ENCODE data around the gene HEATR1. TPM values are rescaled to one million over a fixed set of nuclear protein-coding genes. Genes with fewer than 3 reads are reported as not detected.

The HEATR1 gene
- total RNA-seq, 1 experiment from 2014 or later = 27.6 TPM

DNA sequence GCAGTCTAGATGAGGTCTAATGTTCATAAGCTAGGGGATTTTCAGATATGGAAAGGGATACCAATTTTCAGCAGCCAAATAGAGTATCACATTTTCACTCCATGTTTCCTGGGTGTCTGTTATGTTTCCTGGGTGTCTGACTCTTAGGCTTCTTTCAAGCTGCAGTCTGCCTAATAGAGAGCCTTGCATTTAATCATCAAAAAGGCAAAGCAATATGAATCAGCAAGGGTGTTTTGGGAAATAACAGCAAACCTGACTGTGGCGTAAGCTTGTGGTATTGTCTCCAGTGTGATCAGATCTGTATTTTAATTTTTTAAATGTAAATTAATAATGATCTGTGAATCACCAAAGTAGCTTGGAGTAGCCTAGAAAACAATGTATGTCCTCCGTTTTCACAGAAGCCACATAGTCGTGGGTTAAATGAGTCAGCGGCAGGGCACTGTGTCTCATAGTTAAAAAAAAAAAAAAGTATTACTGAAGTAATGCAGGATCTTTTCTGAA, 70.1 kb downstream of the HEATR1 start:
- Histone ChIP-seq H3K4me3 (ENCODE audit: low read length) (no peak overlapping the region), H3F3A (ENCODE audit: low read length, unreplicated experiment) (no peaks in the 10 kb centered on the region), H3K27me3 (ENCODE audit: low read length) (no peaks in the 10 kb centered on the region), H3K27ac (ENCODE audit: low read length) (no peak overlapping the region), H4K20me1 (ENCODE audit: low read length) (no peaks in the 10 kb centered on the region), H3K4me2 (ENCODE audit: low read length) (no peak overlapping the region), H3K36me3 (ENCODE audit: low read depth, low read length) (no peaks in the 10 kb centered on the region; the same call in 1 of the 2 replicates), H3K9ac (ENCODE audit: low read length) (no peak overlapping the region), H3K79me2 (ENCODE audit: low read length) (0 out of 2 replicates have a peak, but pooled peaks cover 3% of the 10 kb centered on the region), H3K9me3 (ENCODE audit: low read length) (no peaks in the 10 kb centered on the region), H3K9me2 (replicated peaks; ENCODE audit: low read length) (no peaks in the 10 kb centered on the region), H3K4me1 (ENCODE audit: insufficient read depth, low read length) (peaks cover 18% of the 10 kb centered on the region), H2AFZ (ENCODE audit: low read length) (no peak overlapping the region)
- ATAC-seq (peak; percentile 25; the same call in 1 of the 2 replicates), DNase-seq (peak; percentile 36)
- intact Hi-C loops (cut with micrococcal nuclease) = loop anchor here (5.0 kb wide), 2 partner anchors 42 to 252 kb away; partner anchors contain the start of gene ERO1B
- TF ChIP-seq, protein P1, sequence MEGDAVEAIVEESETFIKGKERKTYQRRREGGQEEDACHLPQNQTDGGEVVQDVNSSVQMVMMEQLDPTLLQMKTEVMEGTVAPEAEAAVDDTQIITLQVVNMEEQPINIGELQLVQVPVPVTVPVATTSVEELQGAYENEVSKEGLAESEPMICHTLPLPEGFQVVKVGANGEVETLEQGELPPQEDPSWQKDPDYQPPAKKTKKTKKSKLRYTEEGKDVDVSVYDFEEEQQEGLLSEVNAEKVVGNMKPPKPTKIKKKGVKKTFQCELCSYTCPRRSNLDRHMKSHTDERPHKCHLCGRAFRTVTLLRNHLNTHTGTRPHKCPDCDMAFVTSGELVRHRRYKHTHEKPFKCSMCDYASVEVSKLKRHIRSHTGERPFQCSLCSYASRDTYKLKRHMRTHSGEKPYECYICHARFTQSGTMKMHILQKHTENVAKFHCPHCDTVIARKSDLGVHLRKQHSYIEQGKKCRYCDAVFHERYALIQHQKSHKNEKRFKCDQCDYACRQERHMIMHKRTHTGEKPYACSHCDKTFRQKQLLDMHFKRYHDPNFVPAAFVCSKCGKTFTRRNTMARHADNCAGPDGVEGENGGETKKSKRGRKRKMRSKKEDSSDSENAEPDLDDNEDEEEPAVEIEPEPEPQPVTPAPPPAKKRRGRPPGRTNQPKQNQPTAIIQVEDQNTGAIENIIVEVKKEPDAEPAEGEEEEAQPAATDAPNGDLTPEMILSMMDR (conservative IDR thresholded peaks at IDR 0.05; ENCODE audit: low read depth, low read length) = no peak
- no peak for TF ChIP-seq EZH2 (IDR thresholded peaks at IDR 0.05; ENCODE audit: low read length, unreplicated experiment)
- no peak for TF ChIP-seq EZH2phosphoT487 (IDR thresholded peaks at IDR 0.05; ENCODE audit: borderline replicate concordance, low read length)
- ChIA-PET POLR2A (ENCODE audit: unreplicated experiment) (no interaction called here), CTCF (no interaction called here)
- no TSS peak for BruUV-seq (replicated peaks)

DNA sequence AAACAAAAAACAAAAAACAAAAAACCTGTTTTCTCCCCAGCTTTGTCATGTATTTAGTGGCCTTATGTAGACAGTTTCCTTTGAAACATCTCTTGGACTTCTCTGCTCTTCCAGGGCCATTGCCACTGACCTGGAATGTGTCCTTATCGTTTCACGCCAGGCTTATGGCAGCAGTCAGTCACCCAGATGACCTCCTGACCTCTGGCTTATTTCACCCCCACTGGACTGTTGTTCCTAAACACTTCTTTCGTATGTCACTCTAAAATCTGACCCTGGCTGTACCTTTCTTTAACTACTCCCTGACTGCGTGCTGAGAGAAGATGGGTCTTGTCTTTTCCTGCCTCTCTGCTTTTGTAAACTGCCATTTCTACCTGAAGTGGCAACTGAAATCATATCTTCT, 71.5 kb downstream of the HEATR1 start:
- Histone ChIP-seq H3K4me2 (ENCODE audit: low read length) (no peak overlapping the region), H3K27ac (ENCODE audit: low read length) (no peak overlapping the region), H3F3A (ENCODE audit: low read length, unreplicated experiment) (no peaks in the 10 kb centered on the region), H3K4me1 (ENCODE audit: insufficient read depth, low read length) (peaks cover 18% of the 10 kb centered on the region), H3K36me3 (ENCODE audit: low read depth, low read length) (no peaks in the 10 kb centered on the region; the same call in 1 of the 2 replicates), H3K79me2 (ENCODE audit: low read length) (0 out of 2 replicates have a peak, but pooled peaks cover 3% of the 10 kb centered on the region), H3K9ac (ENCODE audit: low read length) (no peak overlapping the region), H3K27me3 (ENCODE audit: low read length) (no peaks in the 10 kb centered on the region), H4K20me1 (ENCODE audit: low read length) (no peaks in the 10 kb centered on the region), H3K9me2 (replicated peaks; ENCODE audit: low read length) (no peaks in the 10 kb centered on the region), H3K4me3 (ENCODE audit: low read length) (no peak overlapping the region), H3K9me3 (ENCODE audit: low read length) (no peaks in the 10 kb centered on the region), H2AFZ (ENCODE audit: low read length) (no peak overlapping the region)
- DNase-seq (no peak), ATAC-seq (no peak)
- TF ChIP-seq EZH2 (IDR thresholded peaks at IDR 0.05; ENCODE audit: low read length, unreplicated experiment) = no peak
- CTCF ChIA-PET = no interaction called here
- BruUV-seq (replicated peaks) = no TSS peak
- intact Hi-C loops (cut with micrococcal nuclease) = loop anchor here (5.0 kb wide), 2 partner anchors 41 to 251 kb away; partner anchors contain the start of gene ERO1B
- POLR2A ChIA-PET (ENCODE audit: unreplicated experiment) = no interaction called here

DNA sequence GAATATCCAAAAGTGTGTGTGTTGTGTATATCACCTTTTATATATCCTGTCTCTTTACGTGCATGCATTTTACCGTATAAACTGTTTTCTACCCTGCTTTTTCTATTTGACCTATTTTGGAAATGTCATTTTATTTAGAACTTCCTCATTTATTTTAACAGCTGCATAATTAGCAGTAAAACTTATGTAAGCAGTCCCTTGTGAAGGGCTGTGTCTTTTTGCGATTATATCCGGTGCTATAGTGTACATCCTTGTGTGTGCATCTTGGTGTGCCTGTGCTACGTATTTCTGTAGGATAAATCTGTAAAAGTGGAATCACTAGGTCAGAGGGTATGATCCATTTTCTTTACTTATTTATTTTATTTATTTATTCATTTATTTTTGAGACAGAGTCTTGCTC, 73.4 kb downstream of the HEATR1 start:
- Histone ChIP-seq H3K9me2 (replicated peaks; ENCODE audit: low read length) (no peaks in the 10 kb centered on the region), H2AFZ (ENCODE audit: low read length) (no peak overlapping the region), H3K9me3 (ENCODE audit: low read length) (no peaks in the 10 kb centered on the region), H3K4me1 (ENCODE audit: insufficient read depth, low read length) (peaks cover 18% of the 10 kb centered on the region), H4K20me1 (ENCODE audit: low read length) (no peaks in the 10 kb centered on the region), H3K27me3 (ENCODE audit: low read length) (no peaks in the 10 kb centered on the region), H3F3A (ENCODE audit: low read length, unreplicated experiment) (no peaks in the 10 kb centered on the region), H3K27ac (ENCODE audit: low read length) (no peak overlapping the region), H3K36me3 (ENCODE audit: low read depth, low read length) (peaks cover 6% of the 10 kb centered on the region; the same call in 1 of the 2 replicates), H3K9ac (ENCODE audit: low read length) (no peak overlapping the region), H3K4me3 (ENCODE audit: low read length) (no peak overlapping the region), H3K4me2 (ENCODE audit: low read length) (no peak overlapping the region), H3K79me2 (ENCODE audit: low read length) (0 out of 2 replicates have a peak, but pooled peaks cover 3% of the 10 kb centered on the region)
- CTCF ChIA-PET = no interaction called here
- DNase-seq (no peak), ATAC-seq (no peak)
- POLR2A ChIA-PET (ENCODE audit: unreplicated experiment) = no interaction called here
- TF ChIP-seq EZH2 (IDR thresholded peaks at IDR 0.05; ENCODE audit: low read length, unreplicated experiment) = no peak
- TF ChIP-seq EZH2phosphoT487 (IDR thresholded peaks at IDR 0.05; ENCODE audit: borderline replicate concordance, low read length) = no peak
- TF ChIP-seq, protein P1 (conservative IDR thresholded peaks at IDR 0.05; ENCODE audit: low read depth, low read length) = no peak
- no TSS peak for BruUV-seq (replicated peaks)
- intact Hi-C loops (cut with micrococcal nuclease) = loop anchor here (1.0 to 5.0 kb wide), 3 partner anchors 39 to 422 kb away; partner anchors contain the start of gene ERO1B

All from PC-3 (cell line).